ENCODE data around the gene NPR2.

GRCh38 chr9:35746583-35746982, 44.8 kb upstream of the NPR2 start:
- TF ChIP-seq POLR2A (IDR thresholded peaks at IDR 0.05) (no peak), CTCF (IDR thresholded peaks at IDR 0.05) (no peak)
